ENCODE data around the gene GNS.

GNS gene

DNA sequence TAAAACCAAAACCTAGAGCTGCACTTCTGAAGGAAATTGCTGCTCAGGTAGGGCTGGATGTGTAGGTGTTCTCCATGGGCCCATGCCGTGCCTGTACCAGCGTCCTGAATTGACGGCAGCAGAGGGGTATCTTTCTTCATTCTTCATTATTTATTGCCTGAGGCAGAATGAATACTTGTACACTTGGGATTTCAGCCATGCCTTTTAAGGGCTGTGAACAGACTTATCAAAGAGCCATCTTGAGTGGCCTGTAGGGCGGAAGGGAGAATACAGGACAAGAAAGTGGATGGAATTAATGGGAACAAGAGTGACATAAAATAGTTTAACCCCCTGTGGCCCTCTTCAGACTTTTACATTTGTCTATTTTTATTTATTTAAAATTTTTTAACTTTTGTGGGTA lies 87.5 kb downstream of the GNS start:
- no peak for DNase-seq

DNA sequence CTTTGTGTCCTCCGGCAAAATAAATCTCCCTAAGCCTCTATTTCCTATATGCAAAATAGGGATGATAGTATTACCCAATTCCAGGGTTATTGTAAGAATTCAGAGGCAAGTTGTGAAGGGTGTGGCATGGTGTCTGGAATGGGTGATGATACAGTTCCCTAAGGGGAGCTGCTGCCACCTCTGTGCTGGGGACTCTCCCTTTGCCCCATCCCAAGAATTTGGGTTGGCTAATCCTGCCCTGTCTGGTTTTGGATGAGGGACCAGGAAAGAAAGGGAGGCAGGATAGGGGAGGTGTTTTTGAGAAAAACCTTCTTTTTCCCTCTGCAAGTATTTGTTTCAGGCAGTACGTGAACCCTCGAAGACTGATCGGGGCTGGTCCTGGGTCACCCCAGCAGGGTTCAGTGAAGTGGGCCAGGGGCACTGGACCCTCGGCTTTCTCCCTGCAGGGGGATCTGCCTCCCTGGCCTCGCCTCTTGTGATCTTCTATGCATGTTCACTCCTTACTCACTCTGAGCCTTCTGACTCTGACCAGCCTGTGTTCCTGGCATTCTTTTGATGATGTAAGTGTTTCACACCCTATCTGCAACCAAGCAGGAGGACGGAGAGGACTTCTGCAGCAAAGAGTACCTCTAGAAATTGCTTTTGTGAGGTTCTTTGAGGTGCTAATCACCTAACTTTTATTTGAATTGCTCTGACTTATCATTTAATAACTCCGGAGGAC lies 88.1 kb downstream of the GNS start:
- peak; percentile 45 for DNase-seq

GRCh38 chr12:64670019-64670418 lies 89.2 kb downstream of the GNS start:
- no peak for DNase-seq

DNA sequence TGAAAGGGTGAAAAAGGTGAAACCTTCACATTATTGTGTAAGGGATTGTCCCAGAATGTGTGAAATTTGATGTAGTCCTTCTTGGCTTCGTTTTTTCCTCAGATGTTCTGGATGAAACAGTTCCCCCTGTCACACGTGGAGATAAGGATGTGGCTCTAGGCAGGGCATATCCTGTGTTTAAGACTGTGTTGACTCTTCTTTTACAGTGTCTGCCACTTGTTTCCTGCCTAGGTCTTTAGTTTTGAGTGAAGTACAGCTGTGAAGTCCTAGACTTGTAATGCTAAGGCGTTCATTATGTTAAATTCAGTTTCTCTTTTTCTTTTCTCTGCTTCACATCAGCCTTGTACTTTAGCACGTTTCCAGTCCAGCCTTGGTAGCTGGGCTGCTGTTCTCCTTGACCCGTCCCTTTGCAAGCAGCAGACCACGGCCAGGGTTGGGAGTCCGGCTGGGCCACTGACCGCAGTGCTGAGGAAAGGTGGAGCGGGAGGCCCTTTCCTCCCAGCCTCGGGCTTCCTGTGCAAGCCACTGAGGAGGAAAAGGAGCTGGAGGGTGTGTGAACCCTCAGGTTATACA lies 89.8 kb downstream of the GNS start:
- no peak for DNase-seq

DNA sequence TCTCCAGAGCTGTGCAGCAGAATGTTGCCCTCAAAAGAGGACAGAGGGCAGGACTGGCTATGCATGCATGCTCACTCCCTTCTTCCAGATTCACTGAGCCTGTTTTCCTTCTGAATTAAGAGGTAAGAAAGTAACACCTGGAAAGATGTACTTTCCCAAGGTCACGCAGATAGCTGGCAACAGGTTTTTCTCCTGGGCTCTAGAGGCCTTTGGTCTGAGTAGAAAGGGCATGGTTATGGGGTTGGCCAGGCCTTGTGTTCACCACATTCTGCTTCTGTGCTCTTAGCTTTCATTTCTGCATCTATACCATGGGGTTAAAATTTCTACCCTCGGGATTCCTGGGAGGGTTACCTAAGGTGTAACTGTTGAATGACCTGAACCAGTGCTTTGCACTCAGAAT lies 91.4 kb downstream of the GNS start:
- DNase-seq: no peak

DNA sequence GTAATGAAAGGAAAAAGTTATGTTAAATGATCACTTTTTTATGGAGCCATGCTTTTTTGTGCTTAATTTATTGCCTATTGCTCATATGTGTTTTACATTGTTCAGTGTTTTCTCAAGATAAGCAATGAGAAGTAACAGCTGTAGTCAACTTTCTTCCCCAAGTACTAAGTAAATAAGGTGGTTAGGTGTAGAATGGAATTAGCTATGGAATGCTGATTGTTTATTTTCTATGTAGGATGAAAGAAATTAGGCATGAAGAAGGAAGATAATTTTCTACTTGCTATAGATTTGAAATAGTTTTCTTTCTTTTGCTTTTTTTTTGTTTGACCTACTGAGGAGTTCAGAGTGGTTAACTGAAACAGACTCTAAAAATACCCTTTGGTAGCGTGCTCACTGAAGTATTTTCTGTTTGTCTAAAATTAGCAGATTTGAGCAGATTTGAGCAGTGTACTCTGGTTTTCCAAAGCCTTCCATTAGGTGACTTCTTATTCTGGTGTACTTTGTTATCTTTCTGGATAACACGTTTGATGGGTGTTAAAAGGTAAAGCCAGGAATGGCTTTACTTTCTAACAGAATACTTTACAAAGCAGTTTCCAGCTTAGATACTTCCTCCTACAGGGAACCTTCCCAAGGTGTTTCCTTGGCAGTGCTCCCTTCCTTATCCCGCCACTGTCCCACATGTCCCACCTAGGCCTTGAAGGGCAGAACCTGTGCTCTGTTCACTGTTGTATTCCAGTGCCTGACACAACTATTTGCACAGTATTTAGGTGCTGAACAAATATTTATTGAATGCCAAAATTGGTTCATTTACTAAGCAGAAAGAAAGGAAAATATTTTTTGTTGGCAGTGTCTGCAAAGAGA lies 92.9 kb downstream of the GNS start:
- DNase-seq: no peak

- DNase-seq: no peak
These were observed 93.7 kb downstream of the GNS start for GRCh38 chr12:64665514-64665913.

Data from fibroblast of skin of right biceps (primary cell).